HEK293 (cell line): ENCODE results near the gene CIC.

Source experiments
- CTCF ChIA-PET: fragments of 350-600 bp; formaldehyde crosslinking; extraction: SDS; loops from one replicate; lab custom pipeline; 2021; ENCODE audit warnings: antibody characterized with exemption; lab: Yijun Ruan, JAX
- POLR2A ChIA-PET: fragments of 300-600 bp; formaldehyde crosslinking; extraction: SDS; loops from one replicate; lab custom pipeline; 2020; ENCODE audit warnings: antibody characterized with exemption, inconsistent platforms; lab: Yijun Ruan, JAX
- H3K27ac ChIP-seq: fragments of 200-500 bp; sonication (Bioruptor generic); 2 replicates; pipeline ENCODE4 v1.5.1; 2014; ENCODE audit warnings: low read depth, low read length, control low read depth, inconsistent platforms; ENCODE audit errors: extremely low read depth
- H3K36me3 ChIP-seq, 2 experiments: fragments of 200-500 bp in 1 of 2; sonication (Bioruptor generic) in 1 of 2; 1 replicate in 1 of 2; 2 replicates in 1 of 2; pipeline ENCODE4 v1.5.1; 2014 to 2017; ENCODE audit warnings: inconsistent platforms in 2 of 2, low read length in 2 of 2; ENCODE audit not compliant: control insufficient read depth in 2 of 2, insufficient read depth in 1 of 2
- H3K4me1 ChIP-seq: fragments of 200-500 bp; sonication (Bioruptor generic); 2 replicates; pipeline ENCODE4 v1.5.1; 2014; ENCODE audit warnings: mild to moderate bottlenecking, low read length, inconsistent platforms; ENCODE audit not compliant: control insufficient read depth, insufficient read depth
- H3K4me3 ChIP-seq: 2 replicates; pipeline ENCODE4 v1.5.1; 2011; ENCODE audit warnings: low read depth, mild to moderate bottlenecking, control low read depth, low read length, moderate library complexity
- H3K9me3 ChIP-seq: fragments of 200-500 bp; sonication (Bioruptor generic); 2 replicates; pipeline ENCODE4 v1.5.1; 2014; ENCODE audit warnings: low read depth, low read length, inconsistent platforms; ENCODE audit not compliant: control insufficient read depth, insufficient read depth
- BCL11A ChIP-seq: fragments of 450-650 bp; formaldehyde crosslinking; IDR thresholded peaks from 2 replicates; pipeline ENCODE4 v1.5.1; 2016; ENCODE audit warnings: low read depth, missing biosample characterization, missing genetic modification characterization
- GLIS1 ChIP-seq: fragments of 450-650 bp; formaldehyde crosslinking; IDR thresholded peaks from 2 replicates; pipeline ENCODE4 v1.5.1; 2016; ENCODE audit warnings: missing biosample characterization, missing genetic modification characterization
- KLF1 ChIP-seq: fragments of 450-650 bp; formaldehyde crosslinking; IDR thresholded peaks from 2 replicates; pipeline ENCODE4 v1.5.1; 2016; ENCODE audit warnings: missing biosample characterization, missing genetic modification characterization
- SCRT2 ChIP-seq: fragments of 450-650 bp; formaldehyde crosslinking; IDR thresholded peaks from 2 replicates; pipeline ENCODE4 v1.5.1; 2016; ENCODE audit warnings: missing biosample characterization, missing genetic modification characterization
- WT1 ChIP-seq: fragments of 450-650 bp; formaldehyde crosslinking; IDR thresholded peaks from 2 replicates; pipeline ENCODE4 v1.5.1; 2016; ENCODE audit warnings: missing biosample characterization, missing genetic modification characterization
- ZNF133 ChIP-seq: fragments of 450-650 bp; formaldehyde crosslinking; IDR thresholded peaks from 2 replicates; pipeline ENCODE4 v1.5.1; 2016; ENCODE audit warnings: missing biosample characterization, missing genetic modification characterization
- ZNF138 ChIP-seq: fragments of 450-650 bp; formaldehyde crosslinking; IDR thresholded peaks from 2 replicates; pipeline ENCODE4 v1.5.1; 2016; ENCODE audit warnings: missing biosample characterization, missing genetic modification characterization, borderline replicate concordance
- ZNF223 ChIP-seq: fragments of 450-650 bp; formaldehyde crosslinking; IDR thresholded peaks from 2 replicates; pipeline ENCODE4 v1.5.1; 2016; ENCODE audit warnings: missing biosample characterization, missing genetic modification characterization
- ZNF248 ChIP-seq: fragments of 450-650 bp; formaldehyde crosslinking; IDR thresholded peaks from 2 replicates; pipeline ENCODE4 v1.5.1; 2017; ENCODE audit warnings: missing biosample characterization, missing genetic modification characterization
- ZNF350 ChIP-seq: fragments of 450-650 bp; formaldehyde crosslinking; IDR thresholded peaks from 2 replicates; pipeline ENCODE4 v1.5.0; 2017; ENCODE audit warnings: missing biosample characterization, mild to moderate bottlenecking, missing genetic modification characterization
- ZNF37A ChIP-seq: fragments of 450-650 bp; IDR thresholded peaks from 2 replicates; pipeline ENCODE4 v1.5.1; 2018; ENCODE audit warnings: missing biosample characterization, missing genetic modification characterization
- ZNF48 ChIP-seq: fragments of 450-650 bp; formaldehyde crosslinking; IDR thresholded peaks from 2 replicates; pipeline ENCODE4 v1.5.1; 2016; ENCODE audit warnings: missing biosample characterization, missing genetic modification characterization
- ZNF548 ChIP-seq: fragments of 450-650 bp; formaldehyde crosslinking; IDR thresholded peaks from 2 replicates; pipeline ENCODE4 v1.5.1; 2016; ENCODE audit warnings: missing biosample characterization, missing genetic modification characterization
- ZNF600 ChIP-seq: fragments of 450-650 bp; formaldehyde crosslinking; IDR thresholded peaks from 2 replicates; pipeline ENCODE4 v1.5.1; 2016; ENCODE audit warnings: missing biosample characterization, missing genetic modification characterization
- ZNF792 ChIP-seq: fragments of 450-650 bp; formaldehyde crosslinking; IDR thresholded peaks from 2 replicates; pipeline ENCODE4 v1.5.1; 2016; ENCODE audit warnings: missing biosample characterization, missing genetic modification characterization
- TF ChIP-seq, protein P1 (sequence below): fragments of 450-650 bp; formaldehyde crosslinking; IDR thresholded peaks from 2 replicates; pipeline ENCODE4 v1.5.1; 2016; ENCODE audit warnings: missing biosample characterization, missing genetic modification characterization, borderline replicate concordance
- TF ChIP-seq, protein P2 (sequence below): fragments of 450-650 bp; formaldehyde crosslinking; IDR thresholded peaks from 2 replicates; pipeline ENCODE4 v1.5.1; 2016; ENCODE audit warnings: missing biosample characterization, missing genetic modification characterization, borderline replicate concordance
- TF ChIP-seq, protein P3 (sequence below): fragments of 450-650 bp; formaldehyde crosslinking; IDR thresholded peaks from 2 replicates; pipeline ENCODE4 v1.5.1; 2016; ENCODE audit warnings: missing biosample characterization, missing genetic modification characterization
- TF ChIP-seq, protein P4 (sequence below): fragments of 450-650 bp; formaldehyde crosslinking; IDR thresholded peaks from 2 replicates; pipeline ENCODE4 v1.5.1; 2016; ENCODE audit warnings: missing biosample characterization, missing genetic modification characterization
- TF ChIP-seq, protein P5 (sequence below): fragments of 450-650 bp; formaldehyde crosslinking; optimal IDR thresholded peaks from 2 replicates; pipeline ENCODE3; 2016; ENCODE audit warnings: missing biosample characterization, mild to moderate bottlenecking, missing genetic modification characterization
- TF ChIP-seq, protein P6 (sequence below): fragments of 450-650 bp; formaldehyde crosslinking; IDR thresholded peaks from 2 replicates; pipeline ENCODE4 v1.5.1; 2016; ENCODE audit warnings: missing biosample characterization, missing genetic modification characterization

Gene CIC

DNA sequence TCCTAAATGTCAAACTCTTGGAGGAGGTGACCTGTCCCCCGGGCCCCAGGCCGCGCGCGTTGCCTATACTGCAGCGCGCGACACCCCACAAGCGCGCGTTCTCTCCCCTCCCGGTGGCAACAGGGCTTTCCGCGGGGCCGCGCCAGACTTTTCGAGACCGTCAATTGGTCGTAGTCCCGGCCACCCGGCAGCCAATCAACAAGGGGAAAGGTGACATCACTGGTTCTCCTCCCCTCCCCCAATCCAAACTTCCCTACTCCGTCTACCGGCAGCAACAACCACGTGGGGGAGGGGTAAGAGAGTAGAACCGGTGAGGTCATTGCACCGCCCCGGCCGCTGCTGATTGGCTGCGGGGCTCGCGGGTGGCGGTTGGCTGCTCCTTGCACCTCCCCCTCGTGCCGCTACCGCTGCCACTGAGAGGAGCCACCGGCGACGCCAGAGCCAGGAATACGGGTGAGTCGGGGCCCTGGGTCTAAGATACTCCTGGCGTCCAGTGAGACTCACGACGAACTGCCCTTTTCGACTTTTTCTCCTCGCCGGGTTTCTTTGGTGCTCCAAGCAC, 829 bp upstream of the CIC start (continued):
- TF ChIP-seq KLF1 (peak; percentile 46), ZNF37A (tag by site-specific recombination) (no peak), GLIS1 (tag by site-specific recombination) (peak; percentile 84), ZNF600 (tag by site-specific recombination) (no peak)
- TF ChIP-seq, protein P1, sequence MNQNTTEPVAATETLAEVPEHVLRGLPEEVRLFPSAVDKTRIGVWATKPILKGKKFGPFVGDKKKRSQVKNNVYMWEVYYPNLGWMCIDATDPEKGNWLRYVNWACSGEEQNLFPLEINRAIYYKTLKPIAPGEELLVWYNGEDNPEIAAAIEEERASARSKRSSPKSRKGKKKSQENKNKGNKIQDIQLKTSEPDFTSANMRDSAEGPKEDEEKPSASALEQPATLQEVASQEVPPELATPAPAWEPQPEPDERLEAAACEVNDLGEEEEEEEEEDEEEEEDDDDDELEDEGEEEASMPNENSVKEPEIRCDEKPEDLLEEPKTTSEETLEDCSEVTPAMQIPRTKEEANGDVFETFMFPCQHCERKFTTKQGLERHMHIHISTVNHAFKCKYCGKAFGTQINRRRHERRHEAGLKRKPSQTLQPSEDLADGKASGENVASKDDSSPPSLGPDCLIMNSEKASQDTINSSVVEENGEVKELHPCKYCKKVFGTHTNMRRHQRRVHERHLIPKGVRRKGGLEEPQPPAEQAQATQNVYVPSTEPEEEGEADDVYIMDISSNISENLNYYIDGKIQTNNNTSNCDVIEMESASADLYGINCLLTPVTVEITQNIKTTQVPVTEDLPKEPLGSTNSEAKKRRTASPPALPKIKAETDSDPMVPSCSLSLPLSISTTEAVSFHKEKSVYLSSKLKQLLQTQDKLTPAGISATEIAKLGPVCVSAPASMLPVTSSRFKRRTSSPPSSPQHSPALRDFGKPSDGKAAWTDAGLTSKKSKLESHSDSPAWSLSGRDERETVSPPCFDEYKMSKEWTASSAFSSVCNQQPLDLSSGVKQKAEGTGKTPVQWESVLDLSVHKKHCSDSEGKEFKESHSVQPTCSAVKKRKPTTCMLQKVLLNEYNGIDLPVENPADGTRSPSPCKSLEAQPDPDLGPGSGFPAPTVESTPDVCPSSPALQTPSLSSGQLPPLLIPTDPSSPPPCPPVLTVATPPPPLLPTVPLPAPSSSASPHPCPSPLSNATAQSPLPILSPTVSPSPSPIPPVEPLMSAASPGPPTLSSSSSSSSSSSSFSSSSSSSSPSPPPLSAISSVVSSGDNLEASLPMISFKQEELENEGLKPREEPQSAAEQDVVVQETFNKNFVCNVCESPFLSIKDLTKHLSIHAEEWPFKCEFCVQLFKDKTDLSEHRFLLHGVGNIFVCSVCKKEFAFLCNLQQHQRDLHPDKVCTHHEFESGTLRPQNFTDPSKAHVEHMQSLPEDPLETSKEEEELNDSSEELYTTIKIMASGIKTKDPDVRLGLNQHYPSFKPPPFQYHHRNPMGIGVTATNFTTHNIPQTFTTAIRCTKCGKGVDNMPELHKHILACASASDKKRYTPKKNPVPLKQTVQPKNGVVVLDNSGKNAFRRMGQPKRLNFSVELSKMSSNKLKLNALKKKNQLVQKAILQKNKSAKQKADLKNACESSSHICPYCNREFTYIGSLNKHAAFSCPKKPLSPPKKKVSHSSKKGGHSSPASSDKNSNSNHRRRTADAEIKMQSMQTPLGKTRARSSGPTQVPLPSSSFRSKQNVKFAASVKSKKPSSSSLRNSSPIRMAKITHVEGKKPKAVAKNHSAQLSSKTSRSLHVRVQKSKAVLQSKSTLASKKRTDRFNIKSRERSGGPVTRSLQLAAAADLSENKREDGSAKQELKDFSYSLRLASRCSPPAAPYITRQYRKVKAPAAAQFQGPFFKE = no peak
- TF ChIP-seq, protein P2, sequence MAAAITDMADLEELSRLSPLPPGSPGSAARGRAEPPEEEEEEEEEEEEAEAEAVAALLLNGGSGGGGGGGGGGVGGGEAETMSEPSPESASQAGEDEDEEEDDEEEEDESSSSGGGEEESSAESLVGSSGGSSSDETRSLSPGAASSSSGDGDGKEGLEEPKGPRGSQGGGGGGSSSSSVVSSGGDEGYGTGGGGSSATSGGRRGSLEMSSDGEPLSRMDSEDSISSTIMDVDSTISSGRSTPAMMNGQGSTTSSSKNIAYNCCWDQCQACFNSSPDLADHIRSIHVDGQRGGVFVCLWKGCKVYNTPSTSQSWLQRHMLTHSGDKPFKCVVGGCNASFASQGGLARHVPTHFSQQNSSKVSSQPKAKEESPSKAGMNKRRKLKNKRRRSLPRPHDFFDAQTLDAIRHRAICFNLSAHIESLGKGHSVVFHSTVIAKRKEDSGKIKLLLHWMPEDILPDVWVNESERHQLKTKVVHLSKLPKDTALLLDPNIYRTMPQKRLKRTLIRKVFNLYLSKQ (tag by site-specific recombination) = no peak
- TF ChIP-seq, protein P3, sequence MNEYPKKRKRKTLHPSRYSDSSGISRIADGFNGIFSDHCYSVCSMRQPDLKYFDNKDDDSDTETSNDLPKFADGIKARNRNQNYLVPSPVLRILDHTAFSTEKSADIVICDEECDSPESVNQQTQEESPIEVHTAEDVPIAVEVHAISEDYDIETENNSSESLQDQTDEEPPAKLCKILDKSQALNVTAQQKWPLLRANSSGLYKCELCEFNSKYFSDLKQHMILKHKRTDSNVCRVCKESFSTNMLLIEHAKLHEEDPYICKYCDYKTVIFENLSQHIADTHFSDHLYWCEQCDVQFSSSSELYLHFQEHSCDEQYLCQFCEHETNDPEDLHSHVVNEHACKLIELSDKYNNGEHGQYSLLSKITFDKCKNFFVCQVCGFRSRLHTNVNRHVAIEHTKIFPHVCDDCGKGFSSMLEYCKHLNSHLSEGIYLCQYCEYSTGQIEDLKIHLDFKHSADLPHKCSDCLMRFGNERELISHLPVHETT (tag by site-specific recombination) = peak; percentile 79; the same call in 1 of the 2 replicates

DNA sequence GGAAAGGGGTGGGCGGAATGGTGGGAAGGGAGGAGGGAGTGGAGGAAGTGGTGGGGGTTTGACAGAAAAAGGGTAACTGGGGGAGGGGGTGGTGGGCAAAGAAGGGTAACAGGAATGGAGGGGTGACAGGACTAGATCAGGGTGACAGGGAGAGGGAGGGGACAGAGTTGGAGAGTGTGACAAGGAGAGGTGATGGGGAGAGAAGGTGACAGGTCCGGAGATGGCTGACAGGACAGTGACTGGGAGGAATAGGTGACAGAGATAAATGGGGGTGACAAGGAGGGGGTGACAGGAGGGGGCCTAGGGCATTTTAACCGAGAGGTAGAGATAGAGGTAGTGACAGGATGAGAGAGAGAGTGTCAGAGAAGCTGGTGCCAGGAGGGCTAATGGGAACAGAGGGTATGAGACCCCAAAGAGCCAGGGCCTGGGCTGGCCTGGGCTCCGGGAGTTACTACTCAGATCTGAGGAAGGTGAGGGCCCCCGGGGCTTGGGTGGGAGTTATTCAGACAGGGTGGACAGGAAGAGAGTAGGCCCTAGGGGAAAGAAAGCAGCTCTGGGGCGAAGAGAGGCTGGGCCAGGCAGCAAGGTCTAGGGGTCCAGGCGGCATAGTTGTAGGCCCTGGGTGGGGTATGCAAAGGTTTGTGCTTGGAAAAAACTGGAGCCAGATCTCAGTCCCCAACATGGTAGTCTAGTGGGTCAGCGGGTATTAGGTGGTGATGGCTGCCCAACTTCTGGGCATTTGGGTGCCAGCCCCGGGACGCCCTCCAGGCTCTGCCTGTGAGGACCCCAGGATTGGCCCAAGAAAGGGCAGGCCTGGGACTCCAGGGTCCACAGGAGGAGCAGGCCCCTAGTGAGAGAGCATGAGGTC, 660 bp downstream of the CIC start:
- CTCF ChIA-PET = interaction anchor here (1.3 to 2.7 kb wide), 3 partner anchors 10 to 25 kb away, joined by 3 to 28 read pairs (median 5); no protein-coding TSS in a partner anchor
- TF ChIP-seq ZNF548 (tag by site-specific recombination) (no peak), BCL11A (no peak), SCRT2 (tag by site-specific recombination) (no peak), ZNF350 (tag by site-specific recombination) (no peak), ZNF223 (tag by site-specific recombination) (no peak), ZNF48 (no peak), ZNF248 (tag by site-specific recombination) (no peak; the same call in 1 of the 2 replicates), ZNF792 (tag by site-specific recombination) (no peak), ZNF133 (tag by site-specific recombination) (no peak), ZNF138 (tag by site-specific recombination) (no peak), WT1 (tag by site-specific recombination) (peak; percentile 46)
- TF ChIP-seq, protein P4, sequence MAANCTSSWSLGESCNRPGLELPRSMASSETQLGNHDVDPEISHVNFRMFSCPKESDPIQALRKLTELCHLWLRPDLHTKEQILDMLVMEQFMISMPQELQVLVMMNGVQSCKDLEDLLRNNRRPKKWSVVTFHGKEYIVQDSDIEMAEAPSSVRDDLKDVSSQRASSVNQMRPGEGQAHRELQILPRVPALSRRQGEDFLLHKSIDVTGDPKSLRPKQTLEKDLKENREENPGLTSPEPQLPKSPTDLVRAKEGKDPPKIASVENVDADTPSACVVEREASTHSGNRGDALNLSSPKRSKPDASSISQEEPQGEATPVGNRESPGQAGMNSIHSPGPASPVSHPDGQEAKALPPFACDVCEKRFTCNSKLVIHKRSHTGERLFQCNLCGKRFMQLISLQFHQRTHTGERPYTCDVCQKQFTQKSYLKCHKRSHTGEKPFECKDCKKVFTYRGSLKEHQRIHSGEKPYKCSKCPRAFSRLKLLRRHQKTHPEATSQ (tag by site-specific recombination) = no peak
- TF ChIP-seq, protein P5, sequence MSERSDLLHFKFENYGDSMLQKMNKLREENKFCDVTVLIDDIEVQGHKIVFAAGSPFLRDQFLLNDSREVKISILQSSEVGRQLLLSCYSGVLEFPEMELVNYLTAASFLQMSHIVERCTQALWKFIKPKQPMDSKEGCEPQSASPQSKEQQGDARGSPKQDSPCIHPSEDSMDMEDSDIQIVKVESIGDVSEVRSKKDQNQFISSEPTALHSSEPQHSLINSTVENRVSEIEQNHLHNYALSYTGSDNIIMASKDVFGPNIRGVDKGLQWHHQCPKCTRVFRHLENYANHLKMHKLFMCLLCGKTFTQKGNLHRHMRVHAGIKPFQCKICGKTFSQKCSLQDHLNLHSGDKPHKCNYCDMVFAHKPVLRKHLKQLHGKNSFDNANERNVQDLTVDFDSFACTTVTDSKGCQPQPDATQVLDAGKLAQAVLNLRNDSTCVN = no peak
- TF ChIP-seq, protein P6, sequence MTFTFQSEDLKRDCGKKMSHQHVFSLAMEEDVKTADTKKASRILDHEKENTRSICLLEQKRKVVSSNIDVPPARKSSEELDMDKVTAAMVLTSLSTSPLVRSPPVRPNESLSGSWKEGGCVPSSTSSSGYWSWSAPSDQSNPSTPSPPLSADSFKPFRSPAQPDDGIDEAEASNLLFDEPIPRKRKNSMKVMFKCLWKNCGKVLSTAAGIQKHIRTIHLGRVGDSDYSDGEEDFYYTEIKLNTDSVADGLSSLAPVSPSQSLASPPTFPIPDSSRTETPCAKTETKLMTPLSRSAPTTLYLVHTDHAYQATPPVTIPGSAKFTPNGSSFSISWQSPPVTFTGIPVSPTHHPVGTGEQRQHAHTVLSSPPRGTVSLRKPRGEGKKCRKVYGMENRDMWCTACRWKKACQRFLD (tag by site-specific recombination) = no peak

More for the DNA sequence above, 660 bp downstream of the CIC start:
- peak overlapping the region; percentile 52 for H3K4me3 ChIP-seq
- H3K4me1 ChIP-seq = peaks cover 16% of the 10 kb centered on the region
- H3K9me3 ChIP-seq = no peaks in the 10 kb centered on the region
- POLR2A ChIA-PET = interaction anchor here (0.5 to 2.7 kb wide), 6 partner anchors 8 to 33 kb away, joined by 3 to 18 read pairs (median 8); partner anchors contain the start of genes GSK3A and PAFAH1B3
- H3K36me3 ChIP-seq = peaks cover 5 to 35% of the 10 kb centered on the region in 2 experiments
- peak overlapping the region; percentile 60 for H3K27ac ChIP-seq
